H9 (cell line): ENCODE measurements around the gene RAD23B. TPM values are rescaled to one million over a fixed set of nuclear protein-coding genes. Genes with fewer than 3 reads are reported as not detected.

Source experiments
- DNase-seq: peaks from one replicate; pipeline ENCODE4 v3.0.0-alpha.2; 2017
- H2AFZ ChIP-seq: one replicate; pipeline ENCODE4 v1.6.1; 2013; ENCODE audit warnings: mild to moderate bottlenecking, low read length, control low read depth, moderate library complexity
- H2AK5ac ChIP-seq: 2 replicates; pipeline ENCODE4 v1.6.1; 2013; ENCODE audit warnings: low read length, control low read depth, mixed read lengths; ENCODE audit not compliant: insufficient read length
- H2BK120ac ChIP-seq: one replicate; pipeline ENCODE4 v1.6.1; 2013; ENCODE audit warnings: low read depth, mild to moderate bottlenecking, low read length, control low read depth, inconsistent platforms; ENCODE audit not compliant: poor library complexity, severe bottlenecking
- H2BK12ac ChIP-seq: 2 replicates; pipeline ENCODE4 v1.6.1; 2013; ENCODE audit warnings: low read length, control low read depth, mixed read lengths, low read depth; ENCODE audit not compliant: insufficient read length
- H2BK15ac ChIP-seq: 2 replicates; pipeline ENCODE4 v1.6.1; 2013; ENCODE audit warnings: low read depth, low read length, control low read depth
- H2BK20ac ChIP-seq: one replicate; pipeline ENCODE4 v1.6.1; 2013; ENCODE audit warnings: low read depth, mild to moderate bottlenecking, low read length, control low read depth, inconsistent platforms; ENCODE audit not compliant: poor library complexity, severe bottlenecking
- H2BK5ac ChIP-seq: 2 replicates; pipeline ENCODE4 v1.6.1; 2013; ENCODE audit warnings: low read length, control low read depth, mixed read lengths; ENCODE audit not compliant: insufficient read length
- H3K14ac ChIP-seq: 2 replicates; pipeline ENCODE4 v1.6.1; 2013; ENCODE audit warnings: low read length, control low read depth; ENCODE audit not compliant: insufficient read depth
- H3K18ac ChIP-seq: 2 replicates; pipeline ENCODE4 v1.6.1; 2013; ENCODE audit warnings: low read depth, mild to moderate bottlenecking, mixed read lengths, low read length, control low read depth; ENCODE audit not compliant: insufficient read length
- H3K23ac ChIP-seq: 2 replicates; pipeline ENCODE4 v1.6.1; 2013; ENCODE audit warnings: low read length, control low read depth, mixed read lengths, low read depth; ENCODE audit not compliant: insufficient read length
- H3K23me2 ChIP-seq: 2 replicates; pipeline ENCODE4 v1.6.1; 2013; ENCODE audit warnings: low read depth, mild to moderate bottlenecking, mixed read lengths, low read length, control low read depth; ENCODE audit not compliant: insufficient read length, poor library complexity, severe bottlenecking
- H3K27ac ChIP-seq: 2 replicates; pipeline ENCODE4 v1.5.1; 2013; ENCODE audit warnings: low read length, control low read depth, mixed read lengths, low read depth; ENCODE audit not compliant: insufficient read length
- H3K27me3 ChIP-seq: 2 replicates; pipeline ENCODE4 v1.6.1; 2013; ENCODE audit warnings: low read length, control low read depth, inconsistent platforms; ENCODE audit not compliant: insufficient read depth
- H3K4ac ChIP-seq: 2 replicates; pipeline ENCODE4 v1.6.1; 2013; ENCODE audit warnings: low read depth, mild to moderate bottlenecking, control low read depth, inconsistent platforms, low read length, moderate library complexity
- H3K4me1 ChIP-seq: 2 replicates; pipeline ENCODE4 v1.6.1; 2013; ENCODE audit warnings: low read length, control low read depth, inconsistent platforms; ENCODE audit not compliant: insufficient read depth
- H3K4me2 ChIP-seq: 2 replicates; pipeline ENCODE4 v1.6.1; 2013; ENCODE audit warnings: low read length, control low read depth, mixed read lengths; ENCODE audit not compliant: insufficient read length, insufficient read depth
- H3K56ac ChIP-seq: 2 replicates; pipeline ENCODE4 v1.6.1; 2013; ENCODE audit warnings: low read depth, mild to moderate bottlenecking, mixed read lengths, low read length, control low read depth; ENCODE audit not compliant: insufficient read length
- H3K79me1 ChIP-seq: 2 replicates; pipeline ENCODE4 v1.6.1; 2013; ENCODE audit warnings: low read depth, mild to moderate bottlenecking, moderate library complexity, low read length, control low read depth, inconsistent platforms; ENCODE audit not compliant: insufficient read depth, poor library complexity, severe bottlenecking
- H3K79me2 ChIP-seq: 2 replicates; pipeline ENCODE4 v1.6.1; 2013; ENCODE audit warnings: low read length, control low read depth, inconsistent platforms; ENCODE audit not compliant: insufficient read depth
- H3K9ac ChIP-seq: 2 replicates; pipeline ENCODE4 v1.6.1; 2013; ENCODE audit warnings: low read length, control low read depth, mixed read lengths; ENCODE audit not compliant: insufficient read length; ENCODE audit errors: extremely low read depth
- H3K9me3 ChIP-seq: one replicate; pipeline ENCODE4 v1.6.1; 2013; ENCODE audit warnings: low read depth, low read length, inconsistent platforms; ENCODE audit not compliant: control insufficient read depth
- H3T11ph ChIP-seq: one replicate; pipeline ENCODE4 v1.6.1; 2013; ENCODE audit warnings: mild to moderate bottlenecking, low read length, control low read depth, inconsistent platforms
- H4K20me1 ChIP-seq: one replicate; pipeline ENCODE4 v1.6.1; 2013; ENCODE audit not compliant: control insufficient read depth, insufficient read length, insufficient read depth
- H4K5ac ChIP-seq: 2 replicates; pipeline ENCODE4 v1.6.1; 2013; ENCODE audit warnings: low read depth, mild to moderate bottlenecking, mixed read lengths, low read length, control low read depth; ENCODE audit not compliant: insufficient read length
- H4K8ac ChIP-seq: replicated peaks from 2 replicates; pipeline ENCODE4 v1.6.1; 2013; ENCODE audit warnings: low read length, control low read depth, mixed read lengths, low read depth; ENCODE audit not compliant: insufficient read length
- H4K91ac ChIP-seq: 2 replicates; pipeline ENCODE4 v1.6.1; 2013; ENCODE audit warnings: low read depth, mild to moderate bottlenecking, moderate library complexity, mixed read lengths, low read length, control low read depth; ENCODE audit not compliant: insufficient read length
- H3K27ac Mint-ChIP-seq, 3 experiments: 2 replicates in 2 of 3; 3 replicates in 1 of 3; pipeline ENCODE4 v1.8.0; 2020 to 2021; ENCODE audit warnings: mixed read lengths in 3 of 3, mild to moderate bottlenecking in 1 of 3, moderate library complexity in 1 of 3
- H3K27me3 Mint-ChIP-seq: 2 replicates; pipeline ENCODE4 v1.8.0; 2021; ENCODE audit warnings: low read depth, mild to moderate bottlenecking, moderate library complexity, mixed read lengths
- H3K36me3 Mint-ChIP-seq, 3 experiments: 2 replicates in 2 of 3; 3 replicates in 1 of 3; pipeline ENCODE4 v1.8.0; 2020 to 2021; ENCODE audit warnings: low read depth in 3 of 3, mixed read lengths in 3 of 3; ENCODE audit not compliant: insufficient read depth in 1 of 3
- H3K4me1 Mint-ChIP-seq, 2 experiments: 2 replicates each; pipeline ENCODE4 v1.8.0; 2020; ENCODE audit warnings: mixed read lengths in 2 of 2
- H3K4me3 Mint-ChIP-seq, 2 experiments: 2 replicates in 1 of 2; 3 replicates in 1 of 2; pipeline ENCODE4 v1.8.0; 2020 to 2021; ENCODE audit warnings: mild to moderate bottlenecking in 2 of 2, mixed read lengths in 2 of 2, moderate library complexity in 1 of 2
- H3K9me3 Mint-ChIP-seq, 2 experiments: 2 replicates in 1 of 2; 3 replicates in 1 of 2; pipeline ENCODE4 v1.8.0; 2020; ENCODE audit warnings: mild to moderate bottlenecking in 2 of 2, mixed read lengths in 2 of 2, moderate library complexity in 1 of 2
- CTCF ChIP-seq: fragments of 200-600 bp; sonication (generic); conservative IDR thresholded peaks from 3 replicates; pipeline ENCODE4 v1.8.0; 2021; ENCODE audit warnings: antibody characterized with exemption, mild to moderate bottlenecking
- WGBS: extraction: QIAGEN DNeasy Blood & Tissue Kit; methylation state at CpG from one replicate; pipeline ENCODE4 v1.1.7; 2013; ENCODE audit warnings: missing lambda C conversion rate, low lambda C conversion rate, mixed read lengths; ENCODE audit not compliant: insufficient read length; ENCODE audit errors: extremely low coverage; 5-methylcytosine and 5-hydroxymethylcytosine counted together
- total RNA-seq: library from RNA; stranded (reverse); gene quantifications from 2 replicates; pipeline ENCODE4 v1.2.1, GENCODE V29; 2021

RAD23B gene
- total RNA-seq, 1 experiment from 2014 or later, result 154 TPM

- H3K27ac Mint-ChIP-seq, result peak overlapping the region in 1 of 3 experiments; percentile 39; a peak in 2 of 7 replicates
- WGBS, result no CpG with 5 or more reads among the region's 3 CpGs
- H3K27me3 Mint-ChIP-seq, result no peaks in the 10 kb centered on the region
These were observed 52.3 kb downstream of the RAD23B start for GRCh38 chr9:107335331-107335730.

More at GRCh38 chr9:107335331-107335730, 52.3 kb downstream of the RAD23B start:
- Histone ChIP-seq H3K23me2 (no peaks in the 10 kb centered on the region), H2AFZ (no peak overlapping the region), H2AK5ac (no peak overlapping the region), H3K9ac (no peak overlapping the region), H2BK120ac (no peak overlapping the region), H4K20me1 (no peaks in the 10 kb centered on the region), H2BK20ac (no peak overlapping the region), H4K8ac (no peak overlapping the region), H3K23ac (no peak overlapping the region), H2BK5ac (no peak overlapping the region), H4K5ac (no peak overlapping the region), H3K9me3 (no peaks in the 10 kb centered on the region), H3T11ph (no peak overlapping the region), H3K79me2 (no peaks in the 10 kb centered on the region), H3K27ac (no peak overlapping the region), H3K4me2 (no peak overlapping the region), H3K18ac (no peak overlapping the region), H3K27me3 (no peaks in the 10 kb centered on the region), H3K14ac (no peak overlapping the region), H3K4me1 (no peaks in the 10 kb centered on the region), H4K91ac (no peak overlapping the region), H3K79me1 (no peaks in the 10 kb centered on the region), H2BK12ac (no peak overlapping the region), H3K56ac (no peak overlapping the region), H3K4ac (no peak overlapping the region), H2BK15ac (no peak overlapping the region)
- H3K4me1 Mint-ChIP-seq, result peaks cover 0 to 2% of the 10 kb centered on the region in 2 experiments; a peak in 1 of 4 replicates
- peaks cover 23 to 64% (median 45%) of the 10 kb centered on the region in 3 experiments for H3K36me3 Mint-ChIP-seq
- no peak for TF ChIP-seq CTCF
- no peak for DNase-seq
- H3K4me3 Mint-ChIP-seq, result no peak overlapping the region
- H3K9me3 Mint-ChIP-seq, result no peaks in the 10 kb centered on the region
